HepG2 (cell line): ENCODE measurements around the gene SLC5A10. TPM values are rescaled to one million over a fixed set of nuclear protein-coding genes. Genes with fewer than 3 reads are reported as not detected.

ENCODE experiments used
- ATF1 ChIP-seq: IDR thresholded peaks from 2 replicates; pipeline ENCODE4 v1.6.1; 2016; ENCODE audit warnings: mild to moderate bottlenecking, control low read depth
- CTCF ChIP-seq: sonication (generic); formaldehyde crosslinking; IDR thresholded peaks from 2 replicates; pipeline ENCODE4 v1.5.0; 2020; ENCODE audit warnings: mild to moderate bottlenecking, missing genetic modification reagents, moderate library complexity
- DMAP1 ChIP-seq: IDR thresholded peaks from 2 replicates; pipeline ENCODE4 v1.6.1; 2016
- HMG20B ChIP-seq: conservative IDR thresholded peaks from 2 replicates; pipeline ENCODE4 v1.6.1; 2016; ENCODE audit warnings: missing genetic modification reagents, missing compliant biosample characterization
- HNF4A ChIP-seq: sonication (generic); formaldehyde crosslinking; IDR thresholded peaks from 2 replicates; pipeline ENCODE4 v1.4.0; 2020; ENCODE audit warnings: missing genetic modification reagents
- MTF1 ChIP-seq: sonication (generic); formaldehyde crosslinking; IDR thresholded peaks from 2 replicates; pipeline ENCODE4 v1.5.0; 2020; ENCODE audit warnings: missing genetic modification reagents
- MYC ChIP-seq: sonication (generic); formaldehyde crosslinking; IDR thresholded peaks from 2 replicates; pipeline ENCODE4 v1.9.0; 2021; ENCODE audit warnings: missing genetic modification reagents, borderline replicate concordance
- SAP130 ChIP-seq: IDR thresholded peaks from 2 replicates; pipeline ENCODE4 v1.6.1; 2016; ENCODE audit warnings: low read depth
- SRSF4 ChIP-seq: fragments of 200-400 bp; formaldehyde crosslinking; IDR thresholded peaks from one replicate; pipeline ENCODE4 v1.6.1; 2018; ENCODE audit warnings: mild to moderate bottlenecking, low read depth, low read length, moderate library complexity; ENCODE audit not compliant: poor library complexity, severe bottlenecking
- USF2 ChIP-seq, 2 experiments: sonication (generic) in 1 of 2; formaldehyde crosslinking in 1 of 2; IDR thresholded peaks; 2 replicates each; pipeline versions ENCODE4 v1.5.1 to v1.6.1; 2011 to 2020; ENCODE audit warnings: borderline replicate concordance in 1 of 2, low read depth in 1 of 2, low read length in 1 of 2, mild to moderate bottlenecking in 1 of 2, missing genetic modification reagents in 1 of 2, moderate library complexity in 1 of 2
- ZBTB38 ChIP-seq: sonication (generic); formaldehyde crosslinking; IDR thresholded peaks from 2 replicates; pipeline ENCODE4 v1.5.1; 2020; ENCODE audit warnings: mild to moderate bottlenecking, missing genetic modification reagents
- ZMYM4 ChIP-seq: sonication (generic); formaldehyde crosslinking; IDR thresholded peaks from 2 replicates; pipeline ENCODE4 v1.8.1; 2023; ENCODE audit warnings: mild to moderate bottlenecking, missing genetic modification reagents
- ZNF577 ChIP-seq: sonication (generic); formaldehyde crosslinking; IDR thresholded peaks from 2 replicates; pipeline ENCODE4 v1.4.0; 2020; ENCODE audit warnings: mild to moderate bottlenecking, low read depth, missing genetic modification reagents, borderline replicate concordance
- ZNF687 ChIP-seq: sonication (generic); formaldehyde crosslinking; IDR thresholded peaks from 2 replicates; pipeline ENCODE4 v1.5.1; 2020; ENCODE audit warnings: mild to moderate bottlenecking, missing genetic modification reagents, moderate library complexity
- polyA plus RNA-seq, 8 experiments: library from polyadenylated mRNA; depleted of rRNA in 3 of 8; stranded (reverse) in 7 of 8; unstranded in 1 of 8; fragments of >200 nt; fragmentation: Illumina TruSeq in 4 of 8; extraction: Trizol in 4 of 8; gene quantifications; 2 replicates each; pipeline versions ENCODE4 v1.2.1 to v1.2.3, GENCODE V29; 2011 to 2016; ENCODE audit warnings: low read depth in 4 of 8, missing spikeins in 1 of 8, mixed read lengths in 1 of 8; ENCODE audit not compliant: insufficient read depth in 1 of 8
- total RNA-seq, 5 experiments: library from RNA; depleted of rRNA; stranded (reverse); fragments of >200 nt; fragmentation: Illumina TruSeq; extraction: Trizol; gene quantifications; 2 replicates each; pipeline ENCODE4 v1.2.3, GENCODE V29; 2016; ENCODE audit warnings: low read depth in 1 of 5
- TF ChIP-seq, protein P1 (sequence below): sonication (generic); formaldehyde crosslinking; IDR thresholded peaks from 2 replicates; pipeline ENCODE4 v1.4.0; 2020; ENCODE audit warnings: missing genetic modification reagents, borderline replicate concordance
- TF ChIP-seq, protein P2 (sequence below): sonication (generic); formaldehyde crosslinking; IDR thresholded peaks from 2 replicates; pipeline ENCODE4 v1.4.0; 2020; ENCODE audit warnings: missing genetic modification reagents

SLC5A10 gene
- total and polyA plus RNA-seq, 2 of the 13 experiments (the other 11 are each of a cell fraction or from before 2014, with no cell fraction given) = 0.05 TPM; not detected in 1

DNA sequence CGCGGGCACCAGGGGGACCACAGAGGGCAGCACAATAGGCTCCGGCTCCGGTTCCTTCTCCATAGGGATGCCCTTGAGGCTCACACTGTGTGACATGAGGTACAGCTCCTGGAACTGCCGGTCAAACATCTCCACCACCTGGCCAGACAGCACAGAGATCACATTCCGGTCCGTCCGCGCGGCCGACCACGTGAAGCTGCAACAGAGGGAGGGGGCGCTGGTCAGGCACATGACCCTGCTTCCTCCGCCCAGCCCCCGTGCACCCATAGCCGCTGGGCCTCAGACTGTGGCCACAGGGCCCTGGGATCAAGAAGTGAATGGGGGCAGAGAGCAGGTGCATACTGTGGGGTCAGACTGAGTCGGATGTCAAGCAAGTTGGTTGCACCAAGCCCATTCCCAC, 26.7 kb downstream of the SLC5A10 start (continued):
- TF ChIP-seq ZNF687 (CRISPR knock-in tag) = peak; percentile 71
- TF ChIP-seq SRSF4 = no peak
- no peak for TF ChIP-seq ATF1
- TF ChIP-seq SAP130 = peak; percentile 31; the same call in 1 of the 2 replicates
- TF ChIP-seq, protein P1, sequence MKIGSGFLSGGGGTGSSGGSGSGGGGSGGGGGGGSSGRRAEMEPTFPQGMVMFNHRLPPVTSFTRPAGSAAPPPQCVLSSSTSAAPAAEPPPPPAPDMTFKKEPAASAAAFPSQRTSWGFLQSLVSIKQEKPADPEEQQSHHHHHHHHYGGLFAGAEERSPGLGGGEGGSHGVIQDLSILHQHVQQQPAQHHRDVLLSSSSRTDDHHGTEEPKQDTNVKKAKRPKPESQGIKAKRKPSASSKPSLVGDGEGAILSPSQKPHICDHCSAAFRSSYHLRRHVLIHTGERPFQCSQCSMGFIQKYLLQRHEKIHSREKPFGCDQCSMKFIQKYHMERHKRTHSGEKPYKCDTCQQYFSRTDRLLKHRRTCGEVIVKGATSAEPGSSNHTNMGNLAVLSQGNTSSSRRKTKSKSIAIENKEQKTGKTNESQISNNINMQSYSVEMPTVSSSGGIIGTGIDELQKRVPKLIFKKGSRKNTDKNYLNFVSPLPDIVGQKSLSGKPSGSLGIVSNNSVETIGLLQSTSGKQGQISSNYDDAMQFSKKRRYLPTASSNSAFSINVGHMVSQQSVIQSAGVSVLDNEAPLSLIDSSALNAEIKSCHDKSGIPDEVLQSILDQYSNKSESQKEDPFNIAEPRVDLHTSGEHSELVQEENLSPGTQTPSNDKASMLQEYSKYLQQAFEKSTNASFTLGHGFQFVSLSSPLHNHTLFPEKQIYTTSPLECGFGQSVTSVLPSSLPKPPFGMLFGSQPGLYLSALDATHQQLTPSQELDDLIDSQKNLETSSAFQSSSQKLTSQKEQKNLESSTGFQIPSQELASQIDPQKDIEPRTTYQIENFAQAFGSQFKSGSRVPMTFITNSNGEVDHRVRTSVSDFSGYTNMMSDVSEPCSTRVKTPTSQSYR (CRISPR knock-in tag) = no peak
- TF ChIP-seq, protein P2, sequence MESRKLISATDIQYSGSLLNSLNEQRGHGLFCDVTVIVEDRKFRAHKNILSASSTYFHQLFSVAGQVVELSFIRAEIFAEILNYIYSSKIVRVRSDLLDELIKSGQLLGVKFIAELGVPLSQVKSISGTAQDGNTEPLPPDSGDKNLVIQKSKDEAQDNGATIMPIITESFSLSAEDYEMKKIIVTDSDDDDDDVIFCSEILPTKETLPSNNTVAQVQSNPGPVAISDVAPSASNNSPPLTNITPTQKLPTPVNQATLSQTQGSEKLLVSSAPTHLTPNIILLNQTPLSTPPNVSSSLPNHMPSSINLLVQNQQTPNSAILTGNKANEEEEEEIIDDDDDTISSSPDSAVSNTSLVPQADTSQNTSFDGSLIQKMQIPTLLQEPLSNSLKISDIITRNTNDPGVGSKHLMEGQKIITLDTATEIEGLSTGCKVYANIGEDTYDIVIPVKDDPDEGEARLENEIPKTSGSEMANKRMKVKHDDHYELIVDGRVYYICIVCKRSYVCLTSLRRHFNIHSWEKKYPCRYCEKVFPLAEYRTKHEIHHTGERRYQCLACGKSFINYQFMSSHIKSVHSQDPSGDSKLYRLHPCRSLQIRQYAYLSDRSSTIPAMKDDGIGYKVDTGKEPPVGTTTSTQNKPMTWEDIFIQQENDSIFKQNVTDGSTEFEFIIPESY = peak; percentile 82
- 0 out of 2 replicates have a peak, but pooled peaks have one; percentile 38 for TF ChIP-seq DMAP1
- peak; percentile 83 for TF ChIP-seq ZBTB38 (CRISPR knock-in tag)
- no peak for TF ChIP-seq ZMYM4 (CRISPR knock-in tag)
- TF ChIP-seq MYC (CRISPR knock-in tag) = peak; percentile 69; the same call in 1 of the 2 replicates
- 0 out of 2 replicates have a peak, but pooled peaks have one; percentile 25 for TF ChIP-seq USF2 (IDR thresholded peaks at IDR 0.05; ENCODE audit: low read depth, low read length)
- no peak for TF ChIP-seq USF2 (CRISPR knock-in tag; IDR thresholded peaks at IDR 0.05; ENCODE audit: borderline replicate concordance)
- no peak for TF ChIP-seq ZNF577
- TF ChIP-seq MTF1 = no peak
- TF ChIP-seq HMG20B = no peak
- TF ChIP-seq HNF4A = 0 out of 2 replicates have a peak, but pooled peaks have one; percentile 7
- peak; percentile 41 for TF ChIP-seq CTCF (CRISPR knock-in tag)
